Measurements from ENCODE around the gene NAP1L5. TPM values are rescaled to one million over a fixed set of nuclear protein-coding genes. Genes with fewer than 3 reads are reported as not detected.

The NAP1L5 gene
- total RNA-seq, 3 donors from 2014 or later, result 1.1 to 5.8 (median 1.7) TPM

DNA sequence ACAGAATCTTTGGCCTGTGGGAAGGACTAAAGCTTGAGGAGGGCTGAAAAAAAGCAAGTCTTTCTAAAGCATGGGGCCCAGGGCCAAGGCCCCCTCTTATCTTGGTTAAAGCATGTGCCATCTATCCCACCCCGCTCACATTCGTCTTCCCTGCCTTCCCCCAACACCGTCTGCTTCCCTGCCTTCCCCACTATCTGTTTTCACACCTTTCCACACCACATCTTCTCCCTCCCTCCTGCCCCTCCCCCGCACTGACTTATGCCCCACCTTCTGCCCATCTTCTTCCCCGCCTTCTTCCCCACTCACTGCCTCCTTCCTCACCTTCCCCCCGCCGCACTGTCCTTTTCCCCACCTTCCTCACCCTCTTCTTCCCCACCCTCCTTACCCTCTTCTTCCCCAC lies 890 bp upstream of the NAP1L5 start:
- ATAC-seq, result no peak
- DNase-seq, result no peak
- H3K4me3 ChIP-seq, result no peak overlapping the region
- TF ChIP-seq, protein P1, sequence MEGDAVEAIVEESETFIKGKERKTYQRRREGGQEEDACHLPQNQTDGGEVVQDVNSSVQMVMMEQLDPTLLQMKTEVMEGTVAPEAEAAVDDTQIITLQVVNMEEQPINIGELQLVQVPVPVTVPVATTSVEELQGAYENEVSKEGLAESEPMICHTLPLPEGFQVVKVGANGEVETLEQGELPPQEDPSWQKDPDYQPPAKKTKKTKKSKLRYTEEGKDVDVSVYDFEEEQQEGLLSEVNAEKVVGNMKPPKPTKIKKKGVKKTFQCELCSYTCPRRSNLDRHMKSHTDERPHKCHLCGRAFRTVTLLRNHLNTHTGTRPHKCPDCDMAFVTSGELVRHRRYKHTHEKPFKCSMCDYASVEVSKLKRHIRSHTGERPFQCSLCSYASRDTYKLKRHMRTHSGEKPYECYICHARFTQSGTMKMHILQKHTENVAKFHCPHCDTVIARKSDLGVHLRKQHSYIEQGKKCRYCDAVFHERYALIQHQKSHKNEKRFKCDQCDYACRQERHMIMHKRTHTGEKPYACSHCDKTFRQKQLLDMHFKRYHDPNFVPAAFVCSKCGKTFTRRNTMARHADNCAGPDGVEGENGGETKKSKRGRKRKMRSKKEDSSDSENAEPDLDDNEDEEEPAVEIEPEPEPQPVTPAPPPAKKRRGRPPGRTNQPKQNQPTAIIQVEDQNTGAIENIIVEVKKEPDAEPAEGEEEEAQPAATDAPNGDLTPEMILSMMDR (IDR thresholded peaks at IDR 0.05), result no peak
- intact Hi-C loops (cut with DNase I, micrococcal nuclease), result no loop called here
- H3K9me3 ChIP-seq, result no peaks in the 10 kb centered on the region
- H3K4me1 ChIP-seq (ENCODE audit: low read depth), result no peaks in the 10 kb centered on the region
- no peaks in the 10 kb centered on the region for H3K36me3 ChIP-seq (ENCODE audit: low read depth)

- Histone ChIP-seq H3K36me3 (ENCODE audit: low read depth) (no peaks in the 10 kb centered on the region), H3K9me3 (no peaks in the 10 kb centered on the region), H3K4me3 (peak overlapping the region; percentile 23), H3K4me1 (ENCODE audit: low read depth) (no peaks in the 10 kb centered on the region)
- TF ChIP-seq, protein P1 (IDR thresholded peaks at IDR 0.05), result no peak
- ATAC-seq (peak; percentile 39), DNase-seq (no peak)
- intact Hi-C loops (cut with DNase I, micrococcal nuclease), result no loop called here
Observed at GRCh38 chr4:88697141-88697540, 488 bp downstream of the NAP1L5 start.

DNA sequence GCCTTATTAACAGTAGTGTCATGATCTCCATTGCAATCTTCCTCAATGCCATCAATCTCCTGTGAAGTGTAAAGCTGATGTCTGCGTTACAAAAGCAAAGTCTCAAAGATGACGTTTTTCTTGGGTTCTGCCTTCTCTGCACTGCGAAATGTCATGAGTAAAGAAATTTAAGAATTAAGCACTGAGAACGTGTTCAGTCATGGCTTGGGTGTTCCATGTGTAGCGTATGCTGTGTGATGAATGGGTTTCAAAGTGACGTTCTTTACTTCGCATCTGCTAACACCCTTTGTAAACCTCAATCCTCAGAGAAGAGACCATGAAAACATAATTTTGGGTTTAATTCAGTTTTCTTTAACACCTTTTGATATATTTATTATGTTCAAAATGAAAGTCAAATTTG lies 999 bp downstream of the NAP1L5 start:
- DNase-seq (no peak), ATAC-seq (no peak)
- no peak overlapping the region for H3K4me3 ChIP-seq
- no peaks in the 10 kb centered on the region for H3K9me3 ChIP-seq
- intact Hi-C loops (cut with DNase I, micrococcal nuclease), result no loop called here
- TF ChIP-seq, protein P1 (IDR thresholded peaks at IDR 0.05), result no peak
- H3K4me1 ChIP-seq (ENCODE audit: low read depth), result no peaks in the 10 kb centered on the region
- no peaks in the 10 kb centered on the region for H3K36me3 ChIP-seq (ENCODE audit: low read depth)

DNA sequence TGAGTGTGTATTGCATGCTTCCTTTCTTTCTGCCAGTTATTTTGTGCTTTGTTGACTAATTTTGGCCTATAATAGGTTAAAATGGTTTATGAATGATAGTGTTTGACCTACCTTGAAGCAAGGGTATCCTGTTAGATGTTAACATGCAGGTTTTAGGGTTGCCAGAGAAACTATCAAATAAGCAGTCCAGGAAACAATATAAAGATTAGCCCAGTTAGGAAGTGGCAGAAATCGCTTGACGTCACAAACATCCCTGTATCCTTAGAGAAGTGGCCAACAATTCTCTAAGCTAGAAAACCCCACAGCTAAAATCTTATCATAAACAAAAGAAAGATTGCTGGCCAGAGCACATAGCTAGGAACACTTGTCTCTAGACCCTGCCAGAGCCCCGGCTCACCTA lies 3.8 kb downstream of the NAP1L5 start:
- no peaks in the 10 kb centered on the region for H3K9me3 ChIP-seq
- H3K4me1 ChIP-seq (ENCODE audit: low read depth), result no peaks in the 10 kb centered on the region
- TF ChIP-seq, protein P1 (IDR thresholded peaks at IDR 0.05), result no peak
- no peak overlapping the region for H3K4me3 ChIP-seq
- ATAC-seq (no peak), DNase-seq (no peak)
- intact Hi-C loops (cut with DNase I, micrococcal nuclease), result no loop called here
- H3K36me3 ChIP-seq (ENCODE audit: low read depth), result no peaks in the 10 kb centered on the region

DNA sequence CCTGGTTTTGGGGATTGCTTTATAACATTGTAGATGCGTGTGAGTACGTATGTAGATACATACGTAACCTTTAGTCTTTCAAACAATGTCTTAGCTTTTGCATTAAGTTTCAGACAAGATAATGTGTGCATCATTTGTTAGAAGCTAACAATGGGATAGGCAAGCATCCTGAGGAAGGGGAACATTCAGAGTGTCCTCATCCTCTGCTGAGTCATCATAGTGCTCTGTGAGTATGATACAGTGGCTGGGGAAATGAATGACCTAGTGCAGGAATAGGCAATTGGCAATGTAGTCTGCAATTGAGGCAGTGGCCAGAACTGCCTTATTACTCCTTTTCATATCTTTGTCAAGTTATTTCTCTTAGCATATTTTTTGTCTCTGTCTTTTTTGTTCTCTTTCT lies 7.3 kb downstream of the NAP1L5 start:
- no peak overlapping the region for H3K4me3 ChIP-seq
- DNase-seq (no peak), ATAC-seq (no peak)

More for the DNA sequence above, 7.3 kb downstream of the NAP1L5 start:
- H3K36me3 ChIP-seq (ENCODE audit: low read depth), result no peaks in the 10 kb centered on the region
- no peaks in the 10 kb centered on the region for H3K9me3 ChIP-seq
- TF ChIP-seq, protein P1 (IDR thresholded peaks at IDR 0.05), result no peak
- intact Hi-C loops (cut with DNase I, micrococcal nuclease), result no loop called here
- H3K4me1 ChIP-seq (ENCODE audit: low read depth), result no peaks in the 10 kb centered on the region
